ENCODE data around the gene MPZL3. TPM values are rescaled to one million over a fixed set of nuclear protein-coding genes. Genes with fewer than 3 reads are reported as not detected.

The MPZL3 gene
- total and polyA plus RNA-seq, 9 donors, result 0.41 to 1.7 (median 0.73) TPM

GRCh38 chr11:118205606-118206378 lies 46.4 kb downstream of the MPZL3 start:
- Histone ChIP-seq H3K9me3 (replicated peaks; ENCODE audit: control insufficient read depth, low read depth, low read length) (no peaks in the 10 kb centered on the region), H3K27me3 (ENCODE audit: control insufficient read depth, insufficient read depth, low read length) (peaks cover 5% of the 10 kb centered on the region), H3K36me3 (ENCODE audit: control insufficient read depth, insufficient read depth, low read length) (no peaks in the 10 kb centered on the region), H3K4me3 (ENCODE audit: low read length) (no peak overlapping the region), H3K27ac (ENCODE audit: low read length) (no peak overlapping the region), H3K4me1 (ENCODE audit: control insufficient read depth, insufficient read depth, low read length) (no peaks in the 10 kb centered on the region)
- WGBS (ENCODE audit: insufficient coverage), result 86% methylated on average over 8 of the region's 9 CpGs
- DNase-seq, result no peak

DNA sequence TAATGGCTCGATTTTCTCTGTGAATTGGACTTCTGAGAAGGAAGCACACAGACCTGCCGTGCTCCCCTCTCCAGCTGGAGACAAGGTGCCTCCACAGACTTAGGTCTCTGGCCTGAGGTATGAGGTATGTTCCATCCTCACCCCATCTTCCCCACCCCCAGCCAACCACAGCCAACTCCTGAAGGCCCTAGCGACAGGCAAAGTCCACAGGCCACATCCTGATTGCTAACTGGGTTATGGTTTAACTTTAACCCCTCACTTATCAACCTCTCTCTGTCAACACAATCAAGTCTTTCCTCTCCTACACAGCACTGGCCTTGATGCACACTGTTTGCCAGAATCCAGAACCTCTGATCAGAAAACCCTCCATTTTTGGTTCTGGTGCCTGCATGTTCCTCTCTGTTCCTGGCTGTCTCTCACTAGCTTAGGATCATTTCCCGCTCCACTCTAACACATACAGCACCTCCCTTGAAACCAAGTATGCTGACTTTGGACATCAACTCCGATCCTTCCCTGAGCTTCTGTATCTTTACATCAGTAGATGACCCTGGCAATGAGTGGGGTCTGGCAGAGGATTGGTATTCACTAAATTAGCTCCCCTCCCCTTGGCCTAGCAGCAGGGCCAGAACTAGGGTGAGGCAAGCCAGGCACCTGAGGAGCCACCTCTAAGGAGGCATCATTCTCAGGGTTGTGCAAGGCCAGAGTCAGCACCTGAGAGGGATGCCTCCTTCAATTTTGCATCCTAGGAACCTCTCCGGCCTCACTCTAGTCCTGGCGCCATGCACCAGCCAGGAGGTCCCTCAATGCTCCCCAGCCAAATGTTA lies 49.4 kb downstream of the MPZL3 start:
- Histone ChIP-seq H3K9me3 (replicated peaks; ENCODE audit: control insufficient read depth, low read depth, low read length) (no peaks in the 10 kb centered on the region), H3K4me1 (ENCODE audit: control insufficient read depth, insufficient read depth, low read length) (no peaks in the 10 kb centered on the region), H3K27me3 (ENCODE audit: control insufficient read depth, insufficient read depth, low read length) (peaks cover 3% of the 10 kb centered on the region), H3K27ac (ENCODE audit: low read length) (no peak overlapping the region), H3K4me3 (ENCODE audit: low read length) (no peak overlapping the region), H3K36me3 (ENCODE audit: control insufficient read depth, insufficient read depth, low read length) (no peaks in the 10 kb centered on the region)
- WGBS (ENCODE audit: insufficient coverage), result 86% methylated on average over 5 of the region's 7 CpGs
- DNase-seq, result no peak

- Histone ChIP-seq H3K9me3 (replicated peaks; ENCODE audit: control insufficient read depth, low read depth, low read length) (no peaks in the 10 kb centered on the region), H3K27me3 (ENCODE audit: control insufficient read depth, insufficient read depth, low read length) (peaks cover 6% of the 10 kb centered on the region), H3K36me3 (ENCODE audit: control insufficient read depth, insufficient read depth, low read length) (no peaks in the 10 kb centered on the region), H3K27ac (ENCODE audit: low read length) (no peak overlapping the region), H3K4me3 (ENCODE audit: low read length) (no peak overlapping the region), H3K4me1 (ENCODE audit: control insufficient read depth, insufficient read depth, low read length) (no peaks in the 10 kb centered on the region)
- 95% methylated on average over 2 of the region's 2 CpGs for WGBS (ENCODE audit: insufficient coverage)
- no peak for DNase-seq
These were observed 50.2 kb downstream of the MPZL3 start for GRCh38 chr11:118201966-118202365.

DNA sequence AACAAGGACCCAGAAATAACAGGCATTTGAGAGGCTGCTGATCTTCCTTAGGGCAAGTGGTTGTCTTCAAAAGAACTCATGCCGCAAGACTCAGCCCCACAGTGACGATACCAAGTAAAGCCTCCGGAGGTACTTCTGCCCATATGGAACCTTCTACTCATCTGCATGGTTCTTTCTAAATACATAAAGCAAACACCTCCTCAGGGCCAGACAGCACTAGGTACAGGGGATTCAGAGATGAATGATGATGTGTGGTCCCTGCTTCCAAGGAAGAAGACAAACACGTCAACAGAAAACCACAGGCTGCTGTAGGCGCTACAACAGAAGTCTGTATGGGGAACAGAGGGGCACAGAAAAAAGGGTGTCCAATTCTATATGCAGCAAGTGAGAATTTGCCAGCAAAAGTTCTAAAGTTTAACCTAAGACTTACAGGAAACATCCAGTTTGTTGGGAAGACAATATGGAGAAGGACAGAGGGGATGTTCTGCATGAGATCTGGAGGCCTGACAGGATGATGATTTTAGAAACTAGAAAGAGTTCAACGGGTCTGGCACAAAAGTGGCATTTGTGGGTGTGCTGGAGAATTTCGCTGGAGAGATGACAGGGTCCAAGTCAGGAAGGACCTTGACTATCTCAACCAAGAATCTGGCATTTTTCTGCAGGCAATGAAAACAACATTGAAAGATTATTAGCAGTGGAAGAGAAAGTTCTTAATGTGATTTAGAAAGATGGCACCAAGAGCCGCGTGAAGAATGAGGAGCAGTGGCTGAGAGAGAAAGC lies 51.1 kb downstream of the MPZL3 start:
- peaks cover 6% of the 10 kb centered on the region for H3K27me3 ChIP-seq (ENCODE audit: control insufficient read depth, insufficient read depth, low read length)
- no peaks in the 10 kb centered on the region for H3K4me1 ChIP-seq (ENCODE audit: control insufficient read depth, insufficient read depth, low read length)
- no peaks in the 10 kb centered on the region for H3K36me3 ChIP-seq (ENCODE audit: control insufficient read depth, insufficient read depth, low read length)
- H3K9me3 ChIP-seq (replicated peaks; ENCODE audit: control insufficient read depth, low read depth, low read length), result no peaks in the 10 kb centered on the region
- DNase-seq, result no peak
- no peak overlapping the region for H3K4me3 ChIP-seq (ENCODE audit: low read length)
- no peak overlapping the region for H3K27ac ChIP-seq (ENCODE audit: low read length)
- 83% methylated on average over 8 of the region's 9 CpGs for WGBS (ENCODE audit: insufficient coverage)

- peaks cover 3% of the 10 kb centered on the region for H3K27me3 ChIP-seq (ENCODE audit: control insufficient read depth, insufficient read depth, low read length)
- no peaks in the 10 kb centered on the region for H3K36me3 ChIP-seq (ENCODE audit: control insufficient read depth, insufficient read depth, low read length)
- no peaks in the 10 kb centered on the region for H3K9me3 ChIP-seq (replicated peaks; ENCODE audit: control insufficient read depth, low read depth, low read length)
- WGBS (ENCODE audit: insufficient coverage), result 80% methylated on average over 1 of the region's 5 CpGs
- no peak for DNase-seq
- no peak overlapping the region for H3K4me3 ChIP-seq (ENCODE audit: low read length)
- H3K27ac ChIP-seq (ENCODE audit: low read length), result no peak overlapping the region
- peaks cover 1% of the 10 kb centered on the region for H3K4me1 ChIP-seq (ENCODE audit: control insufficient read depth, insufficient read depth, low read length)
These were observed 51.7 kb downstream of the MPZL3 start for GRCh38 chr11:118200497-118200896.

- WGBS (ENCODE audit: insufficient coverage), result 65% methylated on average over 4 of the region's 6 CpGs
- no peaks in the 10 kb centered on the region for H3K36me3 ChIP-seq (ENCODE audit: control insufficient read depth, insufficient read depth, low read length)
- H3K4me1 ChIP-seq (ENCODE audit: control insufficient read depth, insufficient read depth, low read length), result peaks cover 13% of the 10 kb centered on the region
These were observed 53.0 kb downstream of the MPZL3 start for GRCh38 chr11:118199135-118199534.

GRCh38 chr11:118198370-118198769 lies 53.8 kb downstream of the MPZL3 start:
- peak; percentile 80 for DNase-seq
- Histone ChIP-seq H3K9me3 (replicated peaks; ENCODE audit: control insufficient read depth, low read depth, low read length) (no peaks in the 10 kb centered on the region), H3K27ac (ENCODE audit: low read length) (no peak overlapping the region), H3K4me3 (ENCODE audit: low read length) (no peak overlapping the region), H3K36me3 (ENCODE audit: control insufficient read depth, insufficient read depth, low read length) (no peaks in the 10 kb centered on the region), H3K27me3 (ENCODE audit: control insufficient read depth, insufficient read depth, low read length) (peaks cover 3% of the 10 kb centered on the region), H3K4me1 (ENCODE audit: control insufficient read depth, insufficient read depth, low read length) (peaks cover 17% of the 10 kb centered on the region)
- 3% methylated on average over 6 of the region's 9 CpGs for WGBS (ENCODE audit: insufficient coverage)

More at GRCh38 chr11:118199135-118199534, 53.0 kb downstream of the MPZL3 start:
- no peak overlapping the region for H3K4me3 ChIP-seq (ENCODE audit: low read length)
- DNase-seq, result no peak
- no peaks in the 10 kb centered on the region for H3K9me3 ChIP-seq (replicated peaks; ENCODE audit: control insufficient read depth, low read depth, low read length)
- H3K27ac ChIP-seq (ENCODE audit: low read length), result no peak overlapping the region
- peaks cover 3% of the 10 kb centered on the region for H3K27me3 ChIP-seq (ENCODE audit: control insufficient read depth, insufficient read depth, low read length)

DNA sequence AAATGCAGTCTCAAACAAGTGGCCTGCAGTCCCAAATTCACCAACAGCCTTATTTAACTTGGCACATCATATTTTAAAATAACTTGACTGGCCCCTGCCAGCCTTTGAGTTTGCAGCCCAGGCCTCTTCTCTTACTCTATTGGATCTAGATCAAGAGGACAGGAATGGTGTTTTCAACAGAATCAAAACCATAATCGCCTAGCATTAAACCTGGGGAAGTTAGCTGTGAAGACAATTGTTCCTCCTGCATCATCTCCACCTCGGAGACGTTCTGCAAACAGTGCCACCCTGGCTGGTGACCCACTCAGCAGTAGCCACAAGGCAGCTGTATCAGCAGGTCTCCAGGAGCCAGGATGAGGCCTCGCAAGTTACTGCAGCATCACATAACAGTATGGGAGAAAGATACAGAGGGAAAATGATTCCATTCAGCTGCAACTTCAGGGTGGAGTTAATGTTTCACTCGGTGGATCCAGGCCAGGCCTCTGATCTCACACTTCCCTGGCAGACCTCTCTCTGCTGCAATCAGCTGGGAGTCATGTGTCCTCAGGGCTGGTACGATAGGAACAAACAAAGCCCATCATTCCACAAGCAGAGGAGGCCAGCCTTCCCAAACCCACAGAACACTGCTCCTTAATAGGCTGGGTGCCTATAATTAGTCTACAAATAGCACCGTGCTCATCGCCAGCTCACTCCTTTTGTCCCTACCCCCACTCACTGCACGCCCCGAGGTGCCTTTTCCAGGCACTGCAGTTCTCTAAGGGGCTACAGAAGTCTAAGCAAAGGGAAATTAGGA lies 57.1 kb downstream of the MPZL3 start:
- H3K4me1 ChIP-seq (ENCODE audit: control insufficient read depth, insufficient read depth, low read length), result peaks cover 17% of the 10 kb centered on the region
- DNase-seq, result peak; percentile 83
- peak overlapping the region; percentile 74 for H3K27ac ChIP-seq (ENCODE audit: low read length)
- 11% methylated on average over 3 of the region's 10 CpGs for WGBS (ENCODE audit: insufficient coverage)
- no peak overlapping the region for H3K4me3 ChIP-seq (ENCODE audit: low read length)
- H3K27me3 ChIP-seq (ENCODE audit: control insufficient read depth, insufficient read depth, low read length), result peaks cover 3% of the 10 kb centered on the region
- no peaks in the 10 kb centered on the region for H3K36me3 ChIP-seq (ENCODE audit: control insufficient read depth, insufficient read depth, low read length)
- H3K9me3 ChIP-seq (replicated peaks; ENCODE audit: control insufficient read depth, low read depth, low read length), result no peaks in the 10 kb centered on the region

- Histone ChIP-seq H3K4me3 (ENCODE audit: low read length) (no peak overlapping the region), H3K4me1 (ENCODE audit: control insufficient read depth, insufficient read depth, low read length) (peaks cover 17% of the 10 kb centered on the region), H3K9me3 (replicated peaks; ENCODE audit: control insufficient read depth, low read depth, low read length) (no peaks in the 10 kb centered on the region), H3K36me3 (ENCODE audit: control insufficient read depth, insufficient read depth, low read length) (no peaks in the 10 kb centered on the region), H3K27ac (ENCODE audit: low read length) (peak overlapping the region; percentile 48), H3K27me3 (ENCODE audit: control insufficient read depth, insufficient read depth, low read length) (peaks cover 3% of the 10 kb centered on the region)
- WGBS (ENCODE audit: insufficient coverage), result 60% methylated on average over 2 of the region's 6 CpGs
- no peak for DNase-seq
These were observed 58.1 kb downstream of the MPZL3 start for GRCh38 chr11:118193910-118194566.

Measured in muscle of leg (tissue), 11 donors.